Activated naive CD4-positive, alpha-beta T cell treated with anti-CD3 and anti-CD28 coated beads, Interleukin-2, amount 50 U/mL, for 24 hours (primary cell): ENCODE results near the gene CD300LB.

Experiments used
- H3K27ac Mint-ChIP-seq: one replicate; pipeline ENCODE4 v1.8.0; 2021; ENCODE audit warnings: mild to moderate bottlenecking, mixed read lengths
- H3K27me3 Mint-ChIP-seq: one replicate; pipeline ENCODE4 v1.8.0; 2021; ENCODE audit warnings: mixed read lengths
- H3K36me3 Mint-ChIP-seq: one replicate; pipeline ENCODE4 v1.8.0; 2021; ENCODE audit warnings: mixed read lengths
- H3K4me1 Mint-ChIP-seq: one replicate; pipeline ENCODE4 v1.8.0; 2021; ENCODE audit warnings: mixed read lengths
- H3K4me3 Mint-ChIP-seq: one replicate; pipeline ENCODE4 v1.8.0; 2021; ENCODE audit warnings: mild to moderate bottlenecking, mixed read lengths
- H3K9me3 Mint-ChIP-seq: one replicate; pipeline ENCODE4 v1.8.0; 2021; ENCODE audit warnings: mixed read lengths

CD300LB gene

DNA sequence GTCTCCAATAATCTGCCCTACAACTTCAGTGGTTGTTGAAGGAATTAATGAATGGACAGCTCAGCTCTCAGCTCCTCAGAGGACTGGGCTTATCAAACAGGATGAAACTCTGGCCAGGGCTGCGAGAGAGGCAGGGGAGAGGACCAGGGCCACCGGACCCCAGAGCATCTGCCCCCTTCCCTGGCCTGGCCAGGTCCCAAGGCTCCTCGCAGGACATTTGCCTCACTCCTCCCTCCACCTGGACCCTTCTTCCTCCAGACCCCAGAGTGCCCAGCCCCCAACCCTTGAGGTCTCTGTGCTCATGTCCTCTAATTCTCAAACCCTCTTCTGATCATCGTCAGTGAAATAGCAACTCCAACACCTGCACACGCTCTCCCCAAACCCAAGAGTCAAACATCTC, 10.9 kb upstream of the CD300LB start:
- H3K4me3 Mint-ChIP-seq = no peak overlapping the region
- H3K9me3 Mint-ChIP-seq = no peaks in the 10 kb centered on the region
- no peaks in the 10 kb centered on the region for H3K36me3 Mint-ChIP-seq
- H3K4me1 Mint-ChIP-seq = no peaks in the 10 kb centered on the region
- peaks cover 3% of the 10 kb centered on the region for H3K27me3 Mint-ChIP-seq
- no peak overlapping the region for H3K27ac Mint-ChIP-seq

DNA sequence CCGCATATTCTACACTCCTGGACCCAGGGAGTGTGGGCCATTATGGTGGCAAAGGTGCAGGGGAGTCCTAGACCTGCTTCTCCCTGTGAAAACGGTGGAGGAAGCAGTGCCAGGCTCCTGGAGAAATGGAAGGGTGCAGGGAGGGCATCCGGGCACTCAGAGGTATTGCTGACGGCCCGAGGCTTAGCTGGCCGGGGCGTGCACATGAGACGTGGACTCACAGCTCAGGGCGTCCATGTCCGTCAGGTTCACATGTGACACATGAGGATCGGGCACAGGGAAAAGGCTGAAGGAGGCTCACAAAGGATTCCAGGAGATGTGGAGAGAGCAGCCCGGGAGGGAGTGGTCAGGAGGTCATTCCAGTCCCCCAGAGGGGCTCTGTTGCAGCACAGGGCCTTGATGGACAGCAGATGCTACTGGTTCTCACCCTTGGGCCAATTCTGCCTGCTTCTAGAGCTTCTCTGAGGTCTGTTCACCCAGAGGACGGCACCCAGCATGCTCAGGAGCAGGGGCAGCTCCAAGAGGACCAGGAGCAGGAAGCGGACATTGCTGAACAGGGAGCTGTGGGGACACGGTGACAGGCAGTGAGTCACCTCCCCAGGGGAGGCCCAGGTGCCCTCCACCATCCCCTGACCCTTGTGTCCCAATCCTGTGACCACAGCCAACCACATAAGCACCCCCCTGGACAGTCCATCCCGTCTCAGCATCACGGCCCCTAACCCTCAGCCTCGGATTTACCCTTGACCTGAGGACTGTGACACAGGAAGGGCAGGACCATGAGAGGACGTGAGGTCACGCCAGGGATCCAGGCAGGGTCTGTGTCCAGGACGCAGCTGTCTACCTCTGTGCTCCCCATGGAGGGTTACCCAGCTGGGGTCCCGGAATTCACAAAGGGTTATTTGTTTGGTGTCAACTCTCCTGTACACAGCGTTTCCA, 10.2 kb upstream of the CD300LB start:
- no peaks in the 10 kb centered on the region for H3K36me3 Mint-ChIP-seq
- H3K27me3 Mint-ChIP-seq = peaks cover 5% of the 10 kb centered on the region
- H3K9me3 Mint-ChIP-seq = no peaks in the 10 kb centered on the region
- no peak overlapping the region for H3K4me3 Mint-ChIP-seq
- no peak overlapping the region for H3K27ac Mint-ChIP-seq
- H3K4me1 Mint-ChIP-seq = no peaks in the 10 kb centered on the region

DNA sequence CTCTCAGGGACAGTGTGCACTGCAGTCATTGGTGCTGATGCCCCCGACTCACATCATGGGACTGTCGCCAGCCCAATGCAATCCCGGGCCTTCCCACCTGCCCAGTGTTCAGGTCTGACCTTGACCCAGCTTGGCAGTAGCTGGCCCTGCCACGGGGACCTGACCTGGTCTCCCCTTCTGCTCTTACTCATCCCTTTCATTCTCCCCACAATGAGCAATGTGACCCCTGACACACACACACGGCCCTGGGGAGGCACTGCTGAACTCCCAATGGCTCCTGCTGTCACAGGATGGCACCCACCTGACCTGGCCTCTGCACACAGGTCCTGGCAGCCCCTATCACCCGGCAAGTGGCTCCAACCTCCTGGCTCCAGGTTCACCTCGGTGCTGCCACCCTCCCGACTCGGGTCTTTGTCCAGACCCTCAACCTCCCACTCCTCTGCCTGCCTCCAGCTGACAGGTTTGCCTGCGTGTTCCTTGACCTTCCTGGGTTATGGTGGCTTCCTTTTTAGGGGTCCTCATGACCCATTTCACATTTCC, 8.1 kb upstream of the CD300LB start:
- Mint-ChIP-seq H3K27ac (no peak overlapping the region), H3K4me1 (no peaks in the 10 kb centered on the region), H3K36me3 (no peaks in the 10 kb centered on the region), H3K4me3 (no peak overlapping the region), H3K27me3 (peaks cover 7% of the 10 kb centered on the region), H3K9me3 (no peaks in the 10 kb centered on the region)

- no peak overlapping the region for H3K4me3 Mint-ChIP-seq
- no peak overlapping the region for H3K27ac Mint-ChIP-seq
- H3K27me3 Mint-ChIP-seq = peaks cover 13% of the 10 kb centered on the region
- H3K4me1 Mint-ChIP-seq = peaks cover 11% of the 10 kb centered on the region
- no peaks in the 10 kb centered on the region for H3K36me3 Mint-ChIP-seq
- no peaks in the 10 kb centered on the region for H3K9me3 Mint-ChIP-seq
Measured at GRCh38 chr17:74536890-74537289, 5.6 kb upstream of the CD300LB start.

DNA sequence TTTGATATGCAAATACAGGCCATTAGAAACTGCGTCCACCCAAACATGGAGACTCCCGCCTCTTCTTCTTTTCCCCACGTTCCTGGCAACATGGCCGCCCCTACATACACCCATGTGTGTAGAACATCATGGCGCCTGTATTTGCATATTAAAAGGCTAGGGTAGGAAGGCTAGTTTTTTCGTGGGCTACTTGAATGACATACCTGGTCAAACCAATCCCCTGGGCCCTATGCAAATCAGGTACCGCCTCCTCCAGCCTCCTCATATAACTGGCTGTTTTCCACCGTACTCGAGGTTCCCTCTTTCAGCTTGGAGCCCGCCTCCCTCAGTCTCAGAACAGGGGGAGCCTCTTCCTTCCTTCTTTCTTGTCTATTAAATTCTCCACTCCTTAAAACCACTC, 840 bp upstream of the CD300LB start:
- no peaks in the 10 kb centered on the region for H3K36me3 Mint-ChIP-seq
- H3K9me3 Mint-ChIP-seq = no peaks in the 10 kb centered on the region
- peak overlapping the region; percentile 33 for H3K4me3 Mint-ChIP-seq
- H3K27ac Mint-ChIP-seq = no peak overlapping the region
- peaks cover 12% of the 10 kb centered on the region for H3K27me3 Mint-ChIP-seq
- peaks cover 11% of the 10 kb centered on the region for H3K4me1 Mint-ChIP-seq

DNA sequence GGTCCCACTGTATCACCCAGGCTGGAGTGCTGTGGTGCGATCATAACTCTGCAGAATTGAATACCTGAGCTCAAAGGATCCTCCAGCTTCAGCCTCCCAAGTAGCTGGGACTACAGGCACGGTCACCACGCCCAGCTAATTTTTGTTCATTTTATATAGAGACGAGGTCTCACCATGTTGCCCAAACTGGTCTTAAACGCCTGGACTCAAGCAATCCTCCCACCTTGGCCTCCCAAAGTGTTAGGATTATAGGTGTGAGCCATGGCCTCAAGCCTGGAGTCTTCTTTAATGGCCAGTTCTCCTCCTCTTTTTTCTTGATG, 484 bp downstream of the CD300LB start:
- Mint-ChIP-seq H3K9me3 (no peaks in the 10 kb centered on the region), H3K4me1 (peaks cover 11% of the 10 kb centered on the region), H3K4me3 (no peak overlapping the region), H3K27me3 (peaks cover 11% of the 10 kb centered on the region), H3K27ac (no peak overlapping the region), H3K36me3 (no peaks in the 10 kb centered on the region)

DNA sequence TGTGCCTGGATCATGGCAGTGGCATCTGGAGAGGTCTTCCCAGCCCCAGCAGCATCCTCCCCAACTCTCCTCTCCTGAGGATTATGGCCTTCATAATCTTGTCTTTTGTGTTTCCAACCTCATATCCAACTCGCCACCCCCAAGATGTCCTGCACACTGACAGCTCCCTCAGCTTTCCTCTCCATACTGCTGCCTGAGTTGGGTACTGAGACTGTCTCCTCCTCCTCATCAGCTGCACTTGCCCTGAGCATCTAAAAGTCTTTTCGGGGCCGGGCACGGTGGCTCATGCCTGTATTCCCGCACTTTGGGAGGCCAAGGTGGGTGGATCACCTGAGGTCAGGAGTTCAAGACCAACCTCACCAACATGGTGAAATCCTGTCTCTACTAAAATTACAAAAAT, 2.0 kb downstream of the CD300LB start:
- Mint-ChIP-seq H3K27me3 (peaks cover 10% of the 10 kb centered on the region), H3K36me3 (no peaks in the 10 kb centered on the region), H3K4me3 (no peak overlapping the region), H3K27ac (no peak overlapping the region), H3K9me3 (no peaks in the 10 kb centered on the region), H3K4me1 (peaks cover 11% of the 10 kb centered on the region)

- Mint-ChIP-seq H3K9me3 (no peaks in the 10 kb centered on the region), H3K27me3 (peaks cover 12% of the 10 kb centered on the region), H3K36me3 (no peaks in the 10 kb centered on the region), H3K4me1 (peaks cover 11% of the 10 kb centered on the region), H3K4me3 (no peak overlapping the region), H3K27ac (no peak overlapping the region)
Measured at GRCh38 chr17:74528491-74529199, 2.6 kb downstream of the CD300LB start.

GRCh38 chr17:74527756-74528155, 3.5 kb downstream of the CD300LB start:
- Mint-ChIP-seq H3K9me3 (no peaks in the 10 kb centered on the region), H3K36me3 (no peaks in the 10 kb centered on the region), H3K4me1 (peaks cover 6% of the 10 kb centered on the region), H3K27me3 (peaks cover 14% of the 10 kb centered on the region), H3K4me3 (no peak overlapping the region), H3K27ac (no peak overlapping the region)

GRCh38 chr17:74527081-74527480, 4.2 kb downstream of the CD300LB start:
- H3K4me1 Mint-ChIP-seq = peaks cover 1% of the 10 kb centered on the region
- H3K27me3 Mint-ChIP-seq = peaks cover 11% of the 10 kb centered on the region
- no peak overlapping the region for H3K27ac Mint-ChIP-seq
- no peaks in the 10 kb centered on the region for H3K36me3 Mint-ChIP-seq
- H3K9me3 Mint-ChIP-seq = no peaks in the 10 kb centered on the region
- no peak overlapping the region for H3K4me3 Mint-ChIP-seq

GRCh38 chr17:74526681-74527080, 4.6 kb downstream of the CD300LB start:
- H3K4me3 Mint-ChIP-seq = no peak overlapping the region
- H3K36me3 Mint-ChIP-seq = no peaks in the 10 kb centered on the region
- H3K4me1 Mint-ChIP-seq = no peaks in the 10 kb centered on the region
- H3K27ac Mint-ChIP-seq = no peak overlapping the region
- H3K27me3 Mint-ChIP-seq = peaks cover 11% of the 10 kb centered on the region
- H3K9me3 Mint-ChIP-seq = no peaks in the 10 kb centered on the region

DNA sequence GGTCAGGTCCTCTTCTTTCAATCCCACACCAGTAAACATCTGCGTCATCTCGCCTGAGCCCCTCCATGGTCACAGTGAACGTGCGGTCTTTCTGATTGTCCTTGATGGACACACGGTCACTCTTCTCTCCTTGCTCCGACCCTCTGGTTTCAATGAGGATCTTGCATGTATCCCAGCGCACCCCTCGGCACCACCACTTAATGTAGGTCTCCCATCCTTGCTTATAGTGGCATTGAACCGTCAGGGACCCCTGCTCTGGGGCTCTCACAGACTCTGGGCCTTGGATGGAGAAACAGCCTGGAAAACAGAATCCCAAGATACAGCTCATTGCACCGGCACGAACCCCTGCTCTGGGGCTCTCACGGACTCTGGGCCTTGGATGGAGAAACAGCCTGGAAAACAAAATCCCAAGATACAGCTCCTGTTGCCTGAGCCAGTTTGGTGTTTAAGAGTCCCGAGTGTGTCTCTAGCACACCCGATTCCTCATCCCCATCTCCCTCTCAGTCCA, 5.4 kb downstream of the CD300LB start:
- Mint-ChIP-seq H3K36me3 (no peaks in the 10 kb centered on the region), H3K27me3 (peaks cover 15% of the 10 kb centered on the region), H3K27ac (no peak overlapping the region), H3K9me3 (no peaks in the 10 kb centered on the region), H3K4me3 (no peak overlapping the region), H3K4me1 (peaks cover 5% of the 10 kb centered on the region)

- no peak overlapping the region for H3K4me3 Mint-ChIP-seq
- H3K4me1 Mint-ChIP-seq = peaks cover 6% of the 10 kb centered on the region
- H3K27me3 Mint-ChIP-seq = peaks cover 16% of the 10 kb centered on the region
- H3K27ac Mint-ChIP-seq = no peak overlapping the region
- no peaks in the 10 kb centered on the region for H3K36me3 Mint-ChIP-seq
- no peaks in the 10 kb centered on the region for H3K9me3 Mint-ChIP-seq
Measured at GRCh38 chr17:74525465-74525725, 5.9 kb downstream of the CD300LB start.

GRCh38 chr17:74524653-74525464, 6.4 kb downstream of the CD300LB start:
- H3K27ac Mint-ChIP-seq = no peak overlapping the region
- H3K27me3 Mint-ChIP-seq = peaks cover 18% of the 10 kb centered on the region
- H3K4me3 Mint-ChIP-seq = no peak overlapping the region
- no peaks in the 10 kb centered on the region for H3K36me3 Mint-ChIP-seq
- no peaks in the 10 kb centered on the region for H3K9me3 Mint-ChIP-seq
- peaks cover 6% of the 10 kb centered on the region for H3K4me1 Mint-ChIP-seq

- H3K36me3 Mint-ChIP-seq = no peaks in the 10 kb centered on the region
- peaks cover 6% of the 10 kb centered on the region for H3K4me1 Mint-ChIP-seq
- H3K9me3 Mint-ChIP-seq = peaks cover under 1% of the 10 kb centered on the region
- H3K27ac Mint-ChIP-seq = no peak overlapping the region
- no peak overlapping the region for H3K4me3 Mint-ChIP-seq
- H3K27me3 Mint-ChIP-seq = peaks cover 18% of the 10 kb centered on the region
Measured at GRCh38 chr17:74523308-74523707, 8.0 kb downstream of the CD300LB start.
